ENCODE results near the gene ARL6IP6.

ARL6IP6 gene

GRCh38 chr2:152755029-152755428 lies 36.6 kb downstream of the ARL6IP6 start:
- Histone ChIP-seq H3K4me2 (ENCODE audit: low read depth, low read length, poor library complexity, severe bottlenecking) (no peak overlapping the region), H3K27ac (ENCODE audit: low read depth, low read length) (no peak overlapping the region), H3K4me3 (ENCODE audit: insufficient read depth, low read length, poor library complexity, severe bottlenecking) (no peak overlapping the region), H3F3A (ENCODE audit: insufficient read depth) (no peaks in the 10 kb centered on the region), H3K36me3 (ENCODE audit: low read length) (peaks cover 29% of the 10 kb centered on the region), H3K9ac (ENCODE audit: low read length) (no peak overlapping the region), H4K20me1 (ENCODE audit: low read depth, low read length) (no peaks in the 10 kb centered on the region), H3K9me3 (ENCODE audit: insufficient read depth, low read length) (no peaks in the 10 kb centered on the region; the same call in 1 of the 2 replicates), H2AFZ (ENCODE audit: low read depth, low read length, severe bottlenecking) (no peak overlapping the region), H3K27me3 (ENCODE audit: low read length) (no peaks in the 10 kb centered on the region), H3K79me2 (ENCODE audit: insufficient read depth, low read length) (no peaks in the 10 kb centered on the region), H3K9me2 (replicated peaks; ENCODE audit: insufficient read depth, low read length) (no peaks in the 10 kb centered on the region)
- TF ChIP-seq EZH2phosphoT487 (conservative IDR thresholded peaks at IDR 0.05; ENCODE audit: low read length) (no peak), CTCF (IDR thresholded peaks at IDR 0.05; ENCODE audit: insufficient read depth, low read length, poor library complexity, severe bottlenecking) (no peak)

- Histone ChIP-seq H3K36me3 (ENCODE audit: low read length) (peaks cover 20% of the 10 kb centered on the region), H3F3A (ENCODE audit: insufficient read depth) (no peaks in the 10 kb centered on the region), H2AFZ (ENCODE audit: low read depth, low read length, severe bottlenecking) (no peak overlapping the region), H3K79me2 (ENCODE audit: insufficient read depth, low read length) (no peaks in the 10 kb centered on the region), H3K9me3 (ENCODE audit: insufficient read depth, low read length) (no peaks in the 10 kb centered on the region), H3K9me2 (replicated peaks; ENCODE audit: insufficient read depth, low read length) (no peaks in the 10 kb centered on the region), H3K4me2 (ENCODE audit: low read depth, low read length, poor library complexity, severe bottlenecking) (no peak overlapping the region), H3K27me3 (ENCODE audit: low read length) (no peaks in the 10 kb centered on the region), H4K20me1 (ENCODE audit: low read depth, low read length) (no peaks in the 10 kb centered on the region), H3K4me3 (ENCODE audit: insufficient read depth, low read length, poor library complexity, severe bottlenecking) (no peak overlapping the region), H3K9ac (ENCODE audit: low read length) (no peak overlapping the region), H3K27ac (ENCODE audit: low read depth, low read length) (no peak overlapping the region)
- TF ChIP-seq EZH2phosphoT487 (conservative IDR thresholded peaks at IDR 0.05; ENCODE audit: low read length) (no peak), CTCF (IDR thresholded peaks at IDR 0.05; ENCODE audit: insufficient read depth, low read length, poor library complexity, severe bottlenecking) (no peak)
These were observed 41.1 kb downstream of the ARL6IP6 start for GRCh38 chr2:152759290-152760072.

DNA sequence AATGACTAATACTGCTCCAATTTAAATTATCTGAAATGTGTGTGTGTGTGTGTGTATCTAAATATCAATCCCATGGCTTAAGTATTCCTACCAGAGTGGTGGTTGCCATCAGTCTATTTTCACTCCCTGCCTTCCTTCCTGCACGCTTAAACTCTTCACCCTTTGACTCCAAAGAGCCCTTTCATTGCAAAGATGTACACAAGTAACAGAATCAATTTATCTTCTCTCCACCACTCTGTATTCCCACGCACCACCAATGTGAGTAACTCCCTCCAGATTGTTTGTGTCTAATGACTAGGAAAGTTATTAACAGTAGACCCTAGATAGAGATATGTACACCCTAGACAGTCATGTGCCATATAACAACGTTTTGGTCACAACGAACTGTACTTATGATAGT lies 42.8 kb downstream of the ARL6IP6 start:
- Histone ChIP-seq H3K79me2 (ENCODE audit: insufficient read depth, low read length) (no peaks in the 10 kb centered on the region), H3K9me3 (ENCODE audit: insufficient read depth, low read length) (no peaks in the 10 kb centered on the region), H3K27me3 (ENCODE audit: low read length) (no peaks in the 10 kb centered on the region), H3K27ac (ENCODE audit: low read depth, low read length) (no peak overlapping the region), H3K4me3 (ENCODE audit: insufficient read depth, low read length, poor library complexity, severe bottlenecking) (no peak overlapping the region), H3K9me2 (replicated peaks; ENCODE audit: insufficient read depth, low read length) (no peaks in the 10 kb centered on the region), H3K4me2 (ENCODE audit: low read depth, low read length, poor library complexity, severe bottlenecking) (no peak overlapping the region), H4K20me1 (ENCODE audit: low read depth, low read length) (no peaks in the 10 kb centered on the region), H3K9ac (ENCODE audit: low read length) (no peak overlapping the region), H3F3A (ENCODE audit: insufficient read depth) (no peaks in the 10 kb centered on the region), H2AFZ (ENCODE audit: low read depth, low read length, severe bottlenecking) (no peak overlapping the region), H3K36me3 (ENCODE audit: low read length) (peaks cover 14% of the 10 kb centered on the region)
- TF ChIP-seq CTCF (IDR thresholded peaks at IDR 0.05; ENCODE audit: insufficient read depth, low read length, poor library complexity, severe bottlenecking) (no peak), EZH2phosphoT487 (conservative IDR thresholded peaks at IDR 0.05; ENCODE audit: low read length) (no peak)
